Nephron (organoid): ENCODE results near the gene EP300.
A peak's percentile ranks its signal among the peaks of the same experiment; 100 is the strongest.
"Not testable (repeated sequence)": the region's sequence is repeated elsewhere in the genome, so short reads cannot be mapped to it uniquely, and the experiment has no call there.

Experiments used
- H3K27ac Mint-ChIP-seq, 3 experiments: 2 replicates each; pipeline ENCODE4 v1.8.0; 2020; ENCODE audit warnings: mixed read lengths in 3 of 3, mild to moderate bottlenecking in 2 of 3, moderate library complexity in 1 of 3
- H3K27me3 Mint-ChIP-seq: 2 replicates; pipeline ENCODE4 v1.8.0; 2021; ENCODE audit warnings: low read depth, mild to moderate bottlenecking, moderate library complexity, mixed read lengths
- H3K36me3 Mint-ChIP-seq: 2 replicates; pipeline ENCODE4 v1.8.0; 2020; ENCODE audit warnings: low read depth, mixed read lengths
- H3K4me1 Mint-ChIP-seq: 2 replicates; pipeline ENCODE4 v1.8.0; 2020; ENCODE audit warnings: mixed read lengths
- H3K4me3 Mint-ChIP-seq, 3 experiments: 2 replicates each; pipeline ENCODE4 v1.8.0; 2020; ENCODE audit warnings: mild to moderate bottlenecking in 3 of 3, mixed read lengths in 3 of 3, moderate library complexity in 2 of 3
- H3K9me3 Mint-ChIP-seq: 2 replicates; pipeline ENCODE4 v1.8.0; 2020; ENCODE audit warnings: mixed read lengths
- TF ChIP-seq, protein P1 (sequence below), 3 experiments: fragments of 200-600 bp; sonication (generic); IDR thresholded peaks; one replicate each; pipeline ENCODE4 v1.5.0; 2021; ENCODE audit warnings: antibody characterized with exemption in 3 of 3; ENCODE audit not compliant: unreplicated experiment in 3 of 3

Gene EP300

DNA sequence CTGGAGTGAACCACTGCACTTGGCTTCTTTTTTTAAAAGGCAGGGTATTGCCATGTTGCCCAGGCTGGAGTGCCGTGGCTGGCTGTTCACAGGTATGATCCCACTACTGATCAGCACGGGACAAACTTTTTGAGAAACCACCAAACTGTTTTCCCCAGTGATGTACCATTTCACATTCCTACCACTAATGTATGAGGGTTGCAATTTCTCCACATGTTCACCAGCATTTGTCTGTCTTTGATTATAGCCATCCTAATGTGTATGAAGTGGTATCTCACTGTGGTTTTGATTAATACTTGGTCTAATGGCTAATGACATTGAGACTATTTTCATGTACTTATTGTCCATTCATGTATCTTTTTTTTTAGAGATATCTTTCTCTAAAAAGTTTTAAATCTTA, 41.5 kb upstream of the EP300 start:
- no peak overlapping the region for H3K4me3 Mint-ChIP-seq
- H3K27ac Mint-ChIP-seq, result no peak overlapping the region
- no peaks in the 10 kb centered on the region for H3K36me3 Mint-ChIP-seq
- TF ChIP-seq, protein P1, sequence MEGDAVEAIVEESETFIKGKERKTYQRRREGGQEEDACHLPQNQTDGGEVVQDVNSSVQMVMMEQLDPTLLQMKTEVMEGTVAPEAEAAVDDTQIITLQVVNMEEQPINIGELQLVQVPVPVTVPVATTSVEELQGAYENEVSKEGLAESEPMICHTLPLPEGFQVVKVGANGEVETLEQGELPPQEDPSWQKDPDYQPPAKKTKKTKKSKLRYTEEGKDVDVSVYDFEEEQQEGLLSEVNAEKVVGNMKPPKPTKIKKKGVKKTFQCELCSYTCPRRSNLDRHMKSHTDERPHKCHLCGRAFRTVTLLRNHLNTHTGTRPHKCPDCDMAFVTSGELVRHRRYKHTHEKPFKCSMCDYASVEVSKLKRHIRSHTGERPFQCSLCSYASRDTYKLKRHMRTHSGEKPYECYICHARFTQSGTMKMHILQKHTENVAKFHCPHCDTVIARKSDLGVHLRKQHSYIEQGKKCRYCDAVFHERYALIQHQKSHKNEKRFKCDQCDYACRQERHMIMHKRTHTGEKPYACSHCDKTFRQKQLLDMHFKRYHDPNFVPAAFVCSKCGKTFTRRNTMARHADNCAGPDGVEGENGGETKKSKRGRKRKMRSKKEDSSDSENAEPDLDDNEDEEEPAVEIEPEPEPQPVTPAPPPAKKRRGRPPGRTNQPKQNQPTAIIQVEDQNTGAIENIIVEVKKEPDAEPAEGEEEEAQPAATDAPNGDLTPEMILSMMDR (IDR thresholded peaks at IDR 0.05; ENCODE audit: unreplicated experiment in 3 of 3), result no peak
- H3K27me3 Mint-ChIP-seq, result peaks cover 7% of the 10 kb centered on the region
- H3K4me1 Mint-ChIP-seq, result peaks cover 28% of the 10 kb centered on the region
- peaks cover 2% of the 10 kb centered on the region for H3K9me3 Mint-ChIP-seq

DNA sequence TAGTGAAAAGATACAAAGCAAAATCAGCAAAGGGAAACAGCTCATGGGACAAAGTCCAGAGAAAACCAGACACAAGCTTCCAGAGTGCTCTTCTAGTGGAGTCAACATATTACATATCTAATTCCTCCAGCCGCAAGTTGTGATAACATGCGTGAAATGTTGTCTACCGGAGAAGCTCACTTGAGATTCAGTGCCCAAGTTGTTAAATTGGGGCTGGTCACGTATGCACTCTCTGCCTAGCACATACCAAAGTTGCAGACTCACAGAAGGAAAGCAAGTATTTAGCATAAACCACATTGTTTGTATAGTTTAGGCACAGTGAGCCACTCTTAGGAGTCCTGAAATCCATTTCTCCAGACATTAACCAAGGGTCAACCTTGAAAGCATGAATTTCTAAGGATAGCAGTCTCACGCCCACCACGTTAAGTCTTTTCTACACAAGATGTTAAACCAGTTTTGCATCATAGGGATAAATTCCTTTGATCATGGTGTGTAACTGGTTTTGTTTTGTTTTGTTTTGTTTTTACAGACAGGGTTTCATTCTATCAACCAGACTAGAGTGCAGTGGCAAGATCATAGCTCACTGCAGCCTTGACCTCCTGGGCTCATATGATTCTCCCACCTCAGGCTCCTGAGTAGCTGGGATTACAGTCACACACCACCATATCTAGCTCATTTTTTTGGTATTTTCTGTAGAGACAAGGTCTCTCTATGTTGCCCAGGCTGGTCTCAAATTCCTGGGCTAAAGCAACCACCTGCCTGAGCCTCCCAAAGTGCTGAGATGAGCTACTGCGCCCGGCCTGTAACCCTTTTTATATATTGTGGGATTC, 39.5 kb upstream of the EP300 start:
- Mint-ChIP-seq H3K9me3 (peaks cover 2% of the 10 kb centered on the region), H3K4me1 (peaks cover 28% of the 10 kb centered on the region), H3K36me3 (no peaks in the 10 kb centered on the region), H3K27me3 (peaks cover 1% of the 10 kb centered on the region), H3K27ac (peak overlapping the region; percentile 53 to 83 (median 82)), H3K4me3 (no peak overlapping the region)
- TF ChIP-seq, protein P1 (IDR thresholded peaks at IDR 0.05; ENCODE audit: unreplicated experiment in 3 of 3), result no peak

DNA sequence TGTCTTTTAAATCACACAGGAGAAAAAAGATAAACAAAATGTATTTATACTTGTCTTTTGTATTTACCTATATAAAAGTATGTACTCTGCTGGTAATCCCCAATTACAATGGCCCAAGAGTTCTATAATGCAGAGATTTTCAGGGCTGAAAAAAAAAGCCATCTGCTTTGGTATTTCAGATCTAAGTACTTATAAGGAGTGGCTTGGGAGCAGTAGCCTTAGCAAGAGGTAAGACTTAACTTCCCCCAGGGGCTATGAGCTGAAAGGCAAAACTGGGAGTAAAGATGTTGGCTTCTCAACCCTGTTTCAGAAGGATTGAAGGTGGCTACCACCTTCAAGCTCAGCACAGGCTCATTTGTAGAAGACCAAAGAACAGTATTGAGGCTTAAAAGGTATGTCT, 35.3 kb upstream of the EP300 start:
- no peak overlapping the region for H3K27ac Mint-ChIP-seq
- no peak overlapping the region for H3K4me3 Mint-ChIP-seq
- H3K4me1 Mint-ChIP-seq, result peaks cover 13% of the 10 kb centered on the region
- H3K36me3 Mint-ChIP-seq, result no peaks in the 10 kb centered on the region
- no peaks in the 10 kb centered on the region for H3K9me3 Mint-ChIP-seq
- TF ChIP-seq, protein P1 (IDR thresholded peaks at IDR 0.05; ENCODE audit: unreplicated experiment in 3 of 3), result no peak
- H3K27me3 Mint-ChIP-seq, result peaks cover 6% of the 10 kb centered on the region

DNA sequence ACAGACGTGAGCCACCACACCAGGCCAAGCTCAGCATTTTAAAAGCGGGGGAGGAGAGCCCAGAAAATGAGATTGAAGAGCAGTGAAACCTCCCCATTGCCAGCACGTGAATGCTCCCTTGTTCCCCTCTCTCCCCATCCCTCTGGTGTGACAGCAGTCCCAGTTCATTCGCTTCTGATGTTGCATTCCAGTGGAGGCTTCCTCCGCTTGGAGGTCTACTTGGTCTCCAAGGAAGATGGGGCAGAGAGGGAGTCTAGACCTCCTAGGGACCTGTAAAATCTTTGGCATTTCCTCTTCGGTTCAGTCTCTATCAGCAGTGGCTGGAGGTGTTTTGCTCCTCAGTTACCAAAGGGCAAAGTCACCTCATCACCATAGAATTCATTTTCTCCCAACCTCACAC, 30.2 kb upstream of the EP300 start:
- no peaks in the 10 kb centered on the region for H3K9me3 Mint-ChIP-seq

DNA sequence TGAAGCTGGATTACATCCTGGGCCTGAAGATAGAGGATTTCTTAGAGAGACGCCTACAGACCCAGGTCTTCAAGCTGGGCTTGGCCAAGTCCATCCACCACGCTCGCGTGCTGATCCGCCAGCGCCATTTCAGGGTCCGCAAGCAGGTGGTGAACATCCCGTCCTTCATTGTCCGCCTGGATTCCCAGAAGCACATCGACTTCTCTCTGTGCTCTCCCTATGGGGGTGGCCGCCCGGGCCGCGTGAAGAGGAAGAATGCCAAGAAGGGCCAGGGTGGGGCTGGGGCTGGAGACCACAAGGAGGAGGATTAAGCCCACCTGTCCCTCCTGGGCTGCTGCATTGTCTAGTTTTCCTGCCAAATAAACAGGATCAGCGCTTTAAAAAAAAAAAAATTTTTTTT, 28.1 kb upstream of the EP300 start:
- H3K4me3 Mint-ChIP-seq, H3K36me3 Mint-ChIP-seq, H3K4me1 Mint-ChIP-seq, H3K9me3 Mint-ChIP-seq, H3K27ac Mint-ChIP-seq: not testable (repeated sequence)
- peaks cover 11% of the 10 kb centered on the region for H3K27me3 Mint-ChIP-seq

More for the DNA sequence above, 30.2 kb upstream of the EP300 start:
- no peak overlapping the region for H3K27ac Mint-ChIP-seq
- no peaks in the 10 kb centered on the region for H3K36me3 Mint-ChIP-seq
- H3K4me1 Mint-ChIP-seq, result no peaks in the 10 kb centered on the region
- peaks cover 6% of the 10 kb centered on the region for H3K27me3 Mint-ChIP-seq
- no peak overlapping the region for H3K4me3 Mint-ChIP-seq
- TF ChIP-seq, protein P1 (IDR thresholded peaks at IDR 0.05; ENCODE audit: unreplicated experiment in 3 of 3), result no peak

DNA sequence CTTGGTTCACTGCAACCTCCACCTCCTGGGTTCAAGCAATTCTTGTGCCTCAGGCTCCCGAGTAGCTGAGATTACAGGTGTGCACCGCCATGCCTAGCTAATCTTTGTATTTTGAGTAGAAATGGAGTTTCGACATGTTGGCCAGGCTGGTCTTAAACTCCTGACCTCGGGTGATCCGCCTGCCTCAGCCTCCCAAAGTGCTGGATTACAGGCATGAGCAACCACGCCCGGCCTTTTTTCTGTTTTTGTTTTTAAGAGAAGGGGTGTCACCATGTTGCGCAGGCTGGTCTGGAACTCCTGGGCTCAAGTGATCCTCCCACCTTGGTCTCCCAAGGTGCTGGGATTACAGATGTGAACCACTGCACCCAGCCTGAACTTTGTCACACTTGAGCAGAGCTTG, 26.1 kb upstream of the EP300 start:
- not testable (repeated sequence) for H3K4me1 Mint-ChIP-seq, H3K4me3 Mint-ChIP-seq, H3K36me3 Mint-ChIP-seq, H3K9me3 Mint-ChIP-seq, H3K27ac Mint-ChIP-seq
- H3K27me3 Mint-ChIP-seq, result peaks cover 11% of the 10 kb centered on the region

DNA sequence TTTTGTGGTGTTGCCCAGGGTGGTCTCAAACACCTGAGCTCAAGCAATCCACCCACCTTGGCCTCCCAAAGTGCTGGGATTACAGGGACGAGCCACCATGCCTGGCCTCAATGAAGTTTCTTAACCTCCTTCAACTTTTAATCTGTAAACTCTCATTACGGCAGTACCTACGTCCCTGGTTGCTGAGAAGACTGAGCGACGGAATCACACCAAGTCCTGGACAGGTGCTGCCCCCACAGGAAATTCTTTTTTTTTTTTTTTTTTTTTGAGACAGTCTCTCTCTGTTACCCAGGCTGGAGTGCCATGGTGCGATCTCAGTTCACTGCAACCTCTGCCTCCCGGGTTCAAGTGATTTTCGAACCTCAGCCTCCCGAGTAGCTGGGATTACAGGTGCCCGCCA, 24.4 kb upstream of the EP300 start:
- not testable (repeated sequence) for H3K4me1 Mint-ChIP-seq, H3K27ac Mint-ChIP-seq, H3K36me3 Mint-ChIP-seq, H3K4me3 Mint-ChIP-seq, H3K9me3 Mint-ChIP-seq
- peaks cover 11% of the 10 kb centered on the region for H3K27me3 Mint-ChIP-seq
